ENCODE measurements around the gene MRFAP1L1.
A peak's percentile ranks its signal among the peaks of the same experiment; 100 is the strongest.
"Not testable (repeated sequence)": the region's sequence is repeated elsewhere in the genome, so short reads cannot be mapped to it uniquely, and the experiment has no call there.

MRFAP1L1 gene

DNA sequence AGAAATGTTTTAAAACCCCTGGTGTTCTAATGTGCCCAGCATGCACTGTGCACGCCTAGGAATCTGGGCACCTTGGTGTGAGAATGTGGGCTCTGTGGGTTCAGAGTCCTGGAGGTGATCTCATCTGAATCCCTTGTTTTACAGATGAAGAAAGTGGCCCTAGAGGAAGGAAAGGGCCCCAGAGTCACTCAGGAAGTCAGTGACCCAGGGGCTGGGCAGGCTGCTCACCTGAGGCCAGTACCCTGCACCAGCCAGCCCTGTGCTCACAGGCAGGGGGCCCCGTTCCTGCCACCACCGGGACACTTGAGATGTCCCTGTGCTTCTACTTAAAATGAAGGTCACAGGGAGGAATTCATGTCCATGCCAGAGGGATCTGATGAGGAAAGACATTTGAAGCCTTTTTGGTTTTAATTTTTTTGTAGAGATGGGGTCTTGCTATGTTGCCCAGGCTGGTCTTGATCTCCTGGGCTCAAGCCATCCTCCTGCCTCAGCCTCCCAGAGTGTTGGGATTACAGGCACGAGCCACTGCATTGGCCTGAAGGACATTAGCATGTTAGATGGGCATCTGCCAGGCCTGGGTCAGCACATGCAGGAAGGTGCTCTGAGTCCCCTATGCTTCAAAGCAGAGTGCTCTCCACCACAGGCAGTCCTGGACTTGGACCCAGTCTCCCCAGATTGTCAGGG, 23.4 kb downstream of the MRFAP1L1 start:
- DNase-seq = no peak

DNA sequence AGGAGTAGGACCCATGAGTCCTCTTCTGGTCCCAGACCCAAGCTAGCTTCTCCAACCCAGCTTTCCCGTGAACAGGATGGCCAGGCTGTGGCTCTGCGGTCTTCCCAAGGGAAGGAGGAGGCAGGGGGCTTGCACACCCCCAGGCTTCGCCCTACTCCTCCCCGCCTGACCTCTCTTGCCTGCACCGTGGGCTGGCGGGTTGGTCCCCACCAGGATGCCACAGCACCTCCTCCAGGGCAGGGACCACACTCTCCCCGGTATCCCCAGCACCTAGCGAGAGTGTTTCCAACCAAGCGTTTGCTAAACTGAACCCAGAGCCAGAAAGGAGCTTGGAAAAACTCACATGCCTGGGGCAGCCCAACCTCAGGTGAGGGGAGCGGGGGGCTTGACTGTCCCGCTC, 25.0 kb downstream of the MRFAP1L1 start:
- DNase-seq = no peak

DNA sequence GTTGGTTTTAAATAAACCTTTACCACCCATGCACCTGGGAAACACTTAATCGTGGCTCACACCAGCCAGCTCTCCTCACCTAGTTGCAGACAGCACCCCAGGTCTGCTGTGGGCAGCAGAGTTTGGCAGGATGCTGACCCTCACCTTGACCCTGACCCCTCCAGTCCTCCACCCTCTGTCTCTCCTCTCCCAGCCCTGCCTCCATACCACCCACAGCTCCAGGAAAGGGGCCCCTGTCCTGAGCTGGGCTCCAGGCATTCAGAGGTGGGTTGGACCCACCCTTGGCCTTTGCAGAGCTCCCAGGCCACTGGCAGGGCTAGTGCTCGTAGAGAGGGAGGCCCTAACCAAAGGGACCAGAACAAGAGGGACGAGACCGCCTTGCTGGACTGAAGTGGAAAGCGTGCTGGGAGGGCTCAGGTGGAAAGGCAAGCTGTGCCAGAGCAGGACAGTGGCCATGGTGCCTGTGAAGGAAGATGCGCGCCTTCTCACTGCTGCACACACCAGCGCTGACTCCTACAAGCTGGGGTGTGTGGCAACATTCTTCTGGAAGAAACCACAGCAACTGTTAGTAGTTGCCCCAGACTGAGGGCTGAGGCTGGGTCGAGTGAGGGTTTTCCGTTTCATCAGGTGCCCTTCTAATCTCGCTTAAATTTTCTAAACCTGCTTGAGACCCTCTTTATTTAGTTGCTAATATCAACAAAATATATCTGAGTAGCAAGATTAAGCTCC, 26.6 kb downstream of the MRFAP1L1 start:
- DNase-seq = no peak

DNA sequence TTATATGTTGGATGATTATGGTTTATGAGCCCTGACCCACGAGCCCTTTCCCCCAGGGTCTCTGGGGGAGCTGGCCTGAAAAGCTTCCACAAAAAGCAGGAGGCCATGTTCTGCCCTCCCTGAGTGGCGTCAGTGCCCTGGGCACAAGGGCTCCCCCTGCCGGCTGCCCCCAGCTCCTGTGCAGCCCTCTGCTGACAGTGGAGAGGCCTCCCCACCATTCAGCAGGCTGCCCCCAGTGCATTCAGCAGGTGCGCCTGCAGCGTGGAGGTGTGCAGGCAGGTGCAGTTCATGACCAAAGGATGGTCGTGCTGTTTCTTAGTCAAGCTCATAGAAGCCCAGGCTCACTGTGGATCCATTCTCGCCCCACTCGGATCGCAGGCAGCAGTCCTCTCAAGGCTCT, 28.5 kb downstream of the MRFAP1L1 start:
- no peak for DNase-seq

DNA sequence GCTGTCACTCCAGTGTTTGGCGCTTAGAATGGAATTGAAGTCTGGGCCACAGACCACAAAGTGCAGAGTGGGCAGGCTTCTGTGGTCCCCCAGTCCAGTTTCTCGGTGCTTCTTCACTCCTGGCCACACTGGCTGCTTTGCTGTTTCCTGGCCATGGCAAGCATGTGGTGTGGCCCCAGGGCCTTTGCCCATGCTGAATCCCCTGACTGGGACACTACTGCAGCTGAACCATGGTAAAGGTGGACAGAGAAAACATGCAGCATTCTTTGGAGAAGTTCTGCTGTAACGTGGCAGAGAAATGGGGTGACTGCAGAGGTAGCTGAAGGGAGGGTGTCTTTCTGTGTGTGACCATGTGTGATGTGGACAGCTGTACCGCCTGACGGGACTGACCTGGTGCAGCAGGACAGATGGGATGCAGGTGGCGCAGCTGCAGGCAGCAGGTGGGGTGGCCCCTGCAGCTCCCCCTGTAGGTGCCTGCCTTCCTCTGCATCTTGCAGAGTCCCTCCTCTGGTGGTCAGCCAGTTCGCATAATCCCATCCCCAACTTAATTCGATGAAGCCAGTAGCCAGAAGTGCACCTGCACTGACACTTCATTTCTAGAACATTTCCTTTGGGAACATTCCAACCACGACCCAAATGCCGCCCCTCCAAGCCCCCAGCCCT, 29.2 kb downstream of the MRFAP1L1 start:
- no peak for DNase-seq

DNA sequence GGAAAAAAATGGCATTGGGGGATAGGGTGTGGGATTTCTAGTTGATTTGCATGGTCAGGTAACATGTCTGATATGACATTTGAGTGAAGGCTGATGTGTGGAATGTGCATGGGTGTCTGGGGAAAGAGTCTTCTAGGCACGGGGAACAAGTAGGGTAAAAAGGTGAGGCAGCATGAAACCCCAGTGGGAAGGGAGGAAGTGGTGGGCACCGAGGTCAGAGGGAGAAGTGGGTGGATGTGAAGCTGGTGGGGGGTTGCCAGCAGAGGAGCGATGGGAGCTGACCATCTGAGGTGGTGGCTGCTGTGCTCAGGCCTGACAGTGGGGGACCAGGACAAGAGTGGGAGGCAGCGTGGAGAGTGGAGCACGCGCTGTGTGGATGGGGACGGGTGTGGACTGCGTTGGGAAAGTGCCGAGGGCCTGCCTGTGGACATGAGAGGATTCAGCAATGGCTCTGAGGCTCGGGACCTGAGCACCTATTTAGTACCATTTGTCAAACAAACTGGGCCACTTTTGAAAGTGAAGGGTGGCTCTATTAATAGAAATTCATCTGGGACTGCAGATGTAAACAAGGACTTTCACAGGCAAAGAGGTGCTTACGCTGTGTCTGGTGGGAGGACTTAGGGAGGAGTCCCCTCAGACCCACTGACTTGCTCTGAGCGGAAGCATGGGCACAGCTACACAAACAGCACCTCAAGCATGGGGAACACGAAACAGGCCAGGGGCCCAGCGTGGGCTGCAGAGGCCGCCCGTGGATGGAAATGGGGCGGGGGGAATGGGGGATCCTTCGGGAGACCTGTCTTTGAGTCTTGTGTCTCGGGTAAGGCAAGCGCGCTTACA, 32.7 kb downstream of the MRFAP1L1 start:
- DNase-seq = no peak

DNA sequence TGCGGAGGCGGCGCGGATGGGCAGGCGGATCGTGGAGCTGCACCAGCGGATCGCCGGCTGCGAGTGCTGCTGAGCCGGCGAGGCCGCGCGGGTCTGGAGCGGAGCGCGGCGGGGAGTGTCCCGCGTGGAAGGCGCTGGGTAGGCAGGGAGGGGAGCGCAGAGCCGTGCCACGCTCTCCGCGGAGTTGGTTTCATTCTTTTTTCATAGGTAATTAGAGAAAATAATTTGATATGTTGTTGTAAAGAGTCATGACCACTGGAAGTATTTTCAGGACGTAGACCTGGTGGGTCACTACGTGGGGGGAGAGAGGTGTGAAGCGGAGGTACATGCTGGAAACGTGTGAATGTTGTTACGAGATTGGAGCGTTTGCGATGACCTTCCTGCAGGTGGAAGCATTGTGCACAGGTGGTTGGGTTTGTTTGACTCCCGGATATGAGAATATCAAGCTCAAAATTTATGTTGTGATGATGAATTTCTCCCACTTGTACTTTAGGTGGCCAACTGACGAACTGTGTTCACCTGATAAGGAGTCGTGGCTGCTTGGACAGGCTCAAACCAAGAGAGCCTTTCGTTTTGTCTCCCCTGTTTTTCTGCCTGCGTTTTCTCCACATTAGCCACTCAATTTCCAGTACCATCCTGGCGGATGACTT, 35.0 kb downstream of the MRFAP1L1 start:
- peak; percentile 48 to 77 (median 64) for DNase-seq

DNA sequence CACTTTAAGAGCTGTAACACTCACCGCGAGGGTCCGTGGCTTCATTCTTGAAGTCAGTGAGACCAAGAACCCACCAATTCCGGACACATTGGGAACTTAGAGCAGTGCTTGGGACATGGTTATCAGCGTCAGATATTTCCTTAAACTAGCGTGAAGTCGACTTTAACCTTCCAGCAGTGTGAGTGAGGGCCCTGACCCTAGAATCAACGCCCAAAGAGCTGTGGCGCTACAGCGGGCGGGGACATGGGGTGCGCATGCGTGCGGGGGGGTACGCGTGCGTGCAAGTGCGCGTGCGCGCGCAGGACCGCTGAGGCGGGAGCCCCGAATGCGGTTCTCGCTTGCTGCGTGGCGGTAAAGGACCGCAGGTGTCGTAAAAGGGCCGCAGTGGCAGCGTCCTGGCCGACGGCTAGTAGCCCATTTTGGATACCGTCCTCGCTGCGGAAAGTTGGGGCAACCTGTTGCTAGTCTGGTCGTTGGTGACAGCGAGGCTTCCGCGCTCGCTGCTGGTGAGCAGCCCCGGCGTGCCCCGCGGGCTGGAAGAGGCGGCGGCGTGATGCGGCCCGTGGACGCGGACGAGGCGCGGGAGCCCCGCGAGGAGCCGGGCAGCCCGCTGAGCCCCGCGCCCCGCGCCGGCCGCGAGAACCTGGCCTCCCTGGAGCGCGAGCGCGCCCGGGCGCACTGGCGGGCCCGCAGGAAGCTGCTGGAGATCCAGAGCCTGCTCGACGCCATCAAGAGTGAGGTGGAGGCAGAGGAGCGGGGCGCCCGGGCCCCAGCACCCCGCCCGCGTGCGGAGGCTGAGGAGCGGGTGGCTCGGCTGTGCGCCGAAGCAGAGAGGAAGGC, 35.8 kb downstream of the MRFAP1L1 start:
- DNase-seq = peak; percentile 90 to 95 (median 93)

DNA sequence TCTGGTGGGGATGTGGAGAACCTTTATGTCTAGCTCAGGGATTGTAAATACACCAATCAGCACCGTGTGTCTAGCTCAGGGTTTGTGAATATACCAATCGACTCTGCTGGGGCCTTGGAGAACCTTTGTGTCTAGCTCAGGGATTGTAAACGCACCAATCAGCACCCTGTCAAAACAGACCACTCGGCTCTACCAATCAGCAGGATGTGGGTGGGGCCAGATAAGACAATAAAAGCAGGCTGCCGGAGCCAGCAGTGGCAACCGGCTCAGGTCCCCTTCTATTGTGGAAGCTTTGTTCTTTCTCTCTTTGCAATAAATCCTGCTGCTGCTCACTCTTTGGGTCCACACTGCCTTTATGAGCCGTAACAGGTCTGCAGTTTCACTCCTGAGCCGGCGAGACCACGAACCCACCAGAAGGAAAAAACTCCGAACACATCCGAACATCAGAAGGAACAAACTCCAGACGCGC, 36.4 kb downstream of the MRFAP1L1 start:
- DNase-seq = peak in 4 of 6 experiments; percentile 61 to 83 (median 66)

DNA sequence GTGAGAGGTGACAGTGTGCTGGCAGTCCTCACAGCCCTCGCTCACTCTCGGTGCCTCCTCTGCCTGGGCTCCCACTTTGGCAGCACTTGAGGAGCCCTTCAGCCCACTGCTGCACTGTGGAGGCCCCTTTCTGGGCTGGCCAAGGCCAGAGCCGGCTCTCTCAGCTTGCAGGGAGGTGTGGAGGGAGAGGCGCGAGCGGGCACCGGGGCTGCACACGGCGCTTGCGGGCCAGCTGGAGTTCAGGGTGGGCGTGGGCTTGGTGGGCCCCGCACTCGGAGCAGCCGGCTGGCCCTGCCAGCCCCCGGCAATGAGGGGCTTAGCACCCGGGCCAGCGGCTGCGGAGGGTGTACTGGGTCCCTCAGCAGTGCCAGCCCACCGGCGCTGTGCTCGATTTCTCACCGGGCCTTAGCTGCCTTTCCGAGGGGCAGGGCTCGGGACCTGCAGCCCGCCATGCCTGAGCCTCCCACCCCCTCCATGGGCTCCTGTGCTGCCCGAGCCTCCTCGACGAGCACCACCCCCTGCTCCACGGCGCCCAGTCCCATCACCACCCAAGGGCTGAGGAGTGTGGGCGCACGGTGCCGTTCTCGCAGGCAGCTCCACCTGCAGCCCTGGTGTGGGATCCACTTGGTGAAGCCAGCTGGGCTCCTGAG, 37.0 kb downstream of the MRFAP1L1 start:
- DNase-seq = not testable (repeated sequence)

DNA sequence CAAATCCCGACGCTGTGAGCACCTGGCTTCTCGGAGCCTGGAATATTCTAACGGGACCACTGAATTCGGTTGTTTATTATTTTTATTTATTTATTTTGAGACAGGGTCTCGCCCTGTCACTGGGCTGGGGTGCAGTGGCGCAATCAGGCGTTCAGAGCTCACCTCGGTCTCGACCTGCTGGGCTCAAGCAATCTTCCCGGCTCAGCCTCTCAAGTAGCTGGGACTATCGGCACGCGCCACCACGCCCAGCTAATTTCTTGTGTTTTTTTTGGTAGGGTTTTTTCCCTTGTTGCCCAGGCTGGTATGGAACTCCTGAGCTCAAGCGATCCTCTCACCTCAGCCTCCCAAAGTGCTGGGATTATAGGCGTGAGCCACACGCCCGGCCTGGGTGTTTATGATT, 37.5 kb downstream of the MRFAP1L1 start:
- no peak for DNase-seq

DNA sequence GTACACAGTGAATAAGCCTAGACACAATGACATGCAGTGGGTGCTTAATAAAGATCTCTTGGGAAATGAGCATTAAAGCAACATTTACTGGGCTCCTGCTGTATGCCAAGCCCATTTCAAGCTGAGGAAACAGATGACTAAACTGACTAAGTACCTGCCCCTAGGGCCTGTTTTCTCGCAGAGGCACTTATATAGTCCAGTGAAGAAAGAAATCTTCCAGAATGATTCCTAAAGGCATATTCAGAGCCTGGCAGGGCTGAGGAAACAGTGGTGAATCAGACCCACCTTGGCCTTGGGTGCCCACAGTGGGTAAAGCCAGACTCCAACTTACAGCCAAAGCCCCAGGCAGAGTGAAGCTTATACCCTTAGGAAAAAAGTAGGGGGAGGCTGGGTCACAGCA, 38.0 kb downstream of the MRFAP1L1 start:
- no peak for DNase-seq

DNA sequence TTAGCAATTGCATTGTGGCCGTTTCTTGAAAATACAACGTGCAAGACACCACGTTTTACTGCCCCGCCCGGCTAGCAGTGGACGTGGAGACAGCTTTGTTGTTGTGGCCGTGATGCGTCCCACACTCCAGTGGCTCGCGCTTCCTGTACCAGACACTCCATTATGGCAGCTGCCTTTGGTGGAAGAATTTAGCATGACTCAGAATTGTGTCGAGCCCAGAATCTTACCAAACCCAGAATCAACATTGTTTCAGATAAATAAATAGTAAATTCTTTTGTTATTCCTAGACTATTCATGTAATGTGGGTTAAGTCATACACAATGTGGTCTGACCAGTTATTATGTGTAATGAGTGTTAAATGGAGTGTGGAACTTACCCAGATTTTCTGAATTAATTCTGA, 41.3 kb downstream of the MRFAP1L1 start:
- DNase-seq = no peak

DNA sequence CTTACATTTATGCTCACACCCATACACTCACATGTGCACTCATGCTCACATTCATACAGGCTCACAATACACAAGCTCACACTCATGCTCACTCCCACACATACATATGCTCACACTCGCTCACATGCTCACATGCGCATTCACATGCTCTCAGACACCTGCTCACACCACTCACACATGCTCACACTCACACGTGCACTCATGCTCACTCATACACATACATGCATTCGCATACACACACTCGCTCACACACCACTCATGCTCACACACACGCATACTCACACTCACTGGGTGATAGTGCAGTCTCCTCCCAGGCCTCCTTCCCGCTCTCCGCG, 44.4 kb downstream of the MRFAP1L1 start:
- no peak for DNase-seq

DNA sequence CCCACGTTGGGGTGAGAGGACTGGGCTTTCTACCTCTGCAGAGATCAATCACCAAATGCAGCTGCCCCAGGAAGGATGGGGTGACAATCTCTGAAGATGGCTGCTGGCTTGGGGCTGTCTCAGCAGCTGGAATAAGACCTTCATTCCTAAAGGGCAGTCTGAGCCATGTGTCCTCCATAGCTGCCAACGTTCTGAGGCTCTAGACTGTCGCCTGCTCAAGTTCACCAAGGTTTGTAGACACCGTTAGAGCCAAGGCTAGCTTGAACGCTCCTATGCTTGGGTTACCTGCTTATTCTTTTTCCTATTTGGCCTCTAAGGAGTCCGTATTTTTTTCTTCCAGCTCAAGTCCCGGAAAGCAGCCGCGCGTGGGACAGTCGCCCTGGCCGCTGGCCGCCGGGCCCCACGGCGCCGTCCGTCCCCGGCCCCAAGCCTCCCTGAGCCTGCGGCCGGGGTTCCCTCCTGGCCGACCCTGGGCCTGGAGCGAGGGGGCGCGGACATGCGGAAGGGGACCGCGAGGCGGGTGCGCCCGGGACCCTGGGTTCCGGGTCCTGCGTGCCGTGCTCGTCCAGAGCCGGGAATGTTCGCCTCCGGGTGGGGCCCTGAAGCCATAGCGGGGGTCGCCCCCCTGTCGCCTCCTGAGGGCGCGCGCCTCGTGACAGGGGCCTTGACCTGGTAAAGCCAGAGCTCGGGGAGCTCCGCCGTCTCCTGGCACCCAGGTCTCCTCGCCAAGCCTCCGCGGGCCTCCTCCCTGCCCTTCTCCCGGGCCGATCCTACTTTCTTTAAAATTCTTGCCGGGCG, 45.9 kb downstream of the MRFAP1L1 start:
- DNase-seq = no peak

DNA sequence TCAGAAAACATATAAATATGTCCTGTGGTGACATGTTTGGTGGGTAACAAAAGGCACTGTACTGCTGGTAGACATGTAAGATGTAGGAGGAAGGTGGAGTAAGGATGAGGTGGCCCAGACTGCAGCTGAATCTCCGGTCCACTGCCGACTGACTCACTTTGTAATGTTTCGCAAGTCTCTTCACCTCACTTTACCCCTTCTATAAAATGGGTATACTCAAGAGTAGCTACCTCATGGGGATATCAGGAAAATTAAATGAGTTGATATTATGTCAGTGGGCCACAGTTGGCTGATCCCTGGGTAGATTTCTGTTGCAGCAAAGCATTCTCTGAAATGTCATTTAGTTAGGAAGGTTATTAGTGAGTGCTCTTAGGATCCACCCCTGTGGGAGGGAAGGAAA, 47.1 kb downstream of the MRFAP1L1 start:
- DNase-seq = no peak

DNA sequence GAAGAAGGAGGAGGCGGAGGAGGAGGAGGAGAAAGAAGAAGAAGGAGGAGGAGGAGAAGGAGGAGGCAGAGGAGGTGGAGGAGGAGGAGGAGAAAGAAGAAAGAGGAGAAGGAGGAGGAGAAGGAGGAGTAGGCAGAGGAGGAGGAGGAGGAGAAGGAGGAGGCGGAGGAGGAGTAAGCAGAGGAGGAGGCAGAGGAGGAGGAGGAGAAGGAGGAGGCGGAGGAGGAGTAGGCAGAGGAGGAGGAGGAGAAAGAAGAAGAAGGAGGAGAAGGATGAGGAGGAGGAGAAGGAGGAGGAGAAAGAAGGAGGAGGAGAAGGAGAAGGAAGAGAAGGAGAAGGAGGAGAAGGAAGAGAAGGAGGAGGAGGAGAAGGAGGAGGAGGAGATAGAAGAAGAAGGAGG, 49.2 kb downstream of the MRFAP1L1 start:
- DNase-seq = no peak

DNA sequence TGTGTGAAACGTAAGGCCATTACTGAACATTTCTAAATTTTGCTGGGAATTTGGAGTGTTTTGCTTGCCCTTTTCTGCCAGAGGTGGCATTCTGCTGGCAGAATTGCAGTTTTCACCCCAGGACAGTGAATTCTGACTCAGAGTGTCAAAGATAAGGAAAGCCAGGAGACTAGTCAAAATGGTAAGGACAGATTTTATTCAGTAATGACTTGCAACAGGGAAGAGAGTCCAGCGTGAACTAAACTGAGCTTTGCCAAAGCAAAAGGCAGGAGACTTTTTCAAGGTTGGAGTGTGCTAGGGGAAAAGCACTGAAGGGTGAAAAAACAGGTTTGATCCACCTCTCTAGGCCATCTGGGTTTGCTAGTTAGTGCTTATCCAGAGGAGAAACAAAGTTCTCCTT, 49.8 kb downstream of the MRFAP1L1 start:
- DNase-seq = no peak

DNA sequence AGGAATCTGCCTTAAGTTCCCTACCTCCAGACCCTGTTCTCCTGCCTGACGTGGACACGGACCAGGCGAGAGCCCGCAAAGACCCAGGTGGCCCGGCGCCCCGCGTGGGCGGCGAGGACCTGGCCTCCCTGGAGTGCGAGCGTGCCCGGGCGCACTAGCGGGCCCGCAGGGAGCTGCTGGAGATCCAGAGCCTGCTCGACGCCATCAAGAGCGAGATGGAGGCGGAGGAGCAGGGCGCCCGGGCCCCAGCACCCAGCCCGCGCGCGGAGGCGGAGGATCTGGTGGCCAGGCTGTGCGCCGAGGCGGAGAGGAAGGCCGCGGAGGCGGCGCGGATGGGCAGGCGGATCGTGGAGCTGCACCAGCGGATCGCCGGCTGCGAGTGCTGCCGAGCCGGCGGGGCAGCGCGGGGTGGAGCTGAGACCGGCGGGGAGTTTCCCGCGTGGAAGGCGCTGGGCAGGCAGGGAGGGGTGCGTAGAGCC, 51.0 kb downstream of the MRFAP1L1 start:
- peak; percentile 27 to 57 (median 53) for DNase-seq

DNA sequence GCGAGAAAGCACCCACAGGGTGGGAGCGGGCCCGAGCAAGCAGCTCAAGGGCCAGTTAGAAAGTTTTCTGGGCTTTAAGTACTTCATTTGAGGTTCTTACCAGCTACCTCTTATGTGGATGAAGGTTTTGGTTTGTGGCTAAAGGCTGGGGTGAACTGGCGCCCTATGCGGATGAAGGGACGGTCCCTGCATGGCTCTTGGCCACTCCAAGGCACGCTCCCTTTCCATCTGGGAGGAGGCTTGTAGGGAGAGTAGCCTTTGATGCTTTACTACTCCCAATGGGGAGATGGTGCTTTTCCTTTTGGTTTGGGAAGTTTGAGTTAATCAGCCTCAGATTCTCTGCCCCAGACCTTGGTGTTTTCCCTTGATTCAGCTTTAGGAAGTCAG, 51.5 kb downstream of the MRFAP1L1 start:
- DNase-seq = no peak
